NCI-H2196 treated with DMSO at 0.1 percent for 48 hours (cell line): ENCODE results near the gene RAD51B.

Experiments used
- DNase-seq: peaks from one replicate; lab custom pipeline; 2025; ENCODE audit not compliant: unreplicated experiment; lab: John Stamatoyannopoulos, UW

The RAD51B gene

GRCh38 chr14:68722186-68722585 is 902.6 kb downstream of the RAD51B start:
- no peak for DNase-seq

- no peak for DNase-seq
These were observed 903.5 kb downstream of the RAD51B start for GRCh38 chr14:68722968-68723566.

GRCh38 chr14:68723808-68724268 is 904.3 kb downstream of the RAD51B start:
- no peak for DNase-seq

- no peak for DNase-seq
These were observed 905.3 kb downstream of the RAD51B start for GRCh38 chr14:68724914-68725313.

GRCh38 chr14:68726093-68726695 is 906.6 kb downstream of the RAD51B start:
- DNase-seq, result no peak

GRCh38 chr14:68727315-68728047 is 907.9 kb downstream of the RAD51B start:
- DNase-seq, result no peak

- no peak for DNase-seq
These were observed 908.9 kb downstream of the RAD51B start for GRCh38 chr14:68728342-68729106.

- no peak for DNase-seq
These were observed 910.0 kb downstream of the RAD51B start for GRCh38 chr14:68729556-68729955.

GRCh38 chr14:68730348-68730747 is 910.8 kb downstream of the RAD51B start:
- no peak for DNase-seq

- no peak for DNase-seq
These were observed 911.3 kb downstream of the RAD51B start for GRCh38 chr14:68730811-68731425.

GRCh38 chr14:68733086-68733914 is 913.7 kb downstream of the RAD51B start:
- DNase-seq, result no peak

GRCh38 chr14:68734231-68734732 is 914.7 kb downstream of the RAD51B start:
- DNase-seq, result no peak

- DNase-seq, result no peak
These were observed 916.3 kb downstream of the RAD51B start for GRCh38 chr14:68735856-68736255.

GRCh38 chr14:68736471-68736871 is 916.9 kb downstream of the RAD51B start:
- no peak for DNase-seq

- DNase-seq, result no peak
These were observed 917.5 kb downstream of the RAD51B start for GRCh38 chr14:68737086-68737485.

GRCh38 chr14:68738559-68738958 is 919.0 kb downstream of the RAD51B start:
- no peak for DNase-seq

- no peak for DNase-seq
These were observed 920.1 kb downstream of the RAD51B start for GRCh38 chr14:68739701-68740100.

- DNase-seq, result no peak
These were observed 921.4 kb downstream of the RAD51B start for GRCh38 chr14:68740788-68741476.

GRCh38 chr14:68741477-68741791 is 921.9 kb downstream of the RAD51B start:
- DNase-seq, result no peak
